Measurements from ENCODE around the gene BANF2.

Gene BANF2

GRCh38 chr20:17750722-17751045, 50.9 kb downstream of the BANF2 start:
- TF ChIP-seq ZNF384 (IDR thresholded peaks at IDR 0.05) (no peak), ELF4 (IDR thresholded peaks at IDR 0.05) (no peak), BHLHE40 (IDR thresholded peaks at IDR 0.05; ENCODE audit: borderline replicate concordance) (no peak), FOXM1 (IDR thresholded peaks at IDR 0.05; ENCODE audit: borderline replicate concordance) (no peak), TARDBP (IDR thresholded peaks at IDR 0.05) (no peak), FOXA1 (IDR thresholded peaks at IDR 0.05) (no peak), LEF1 (IDR thresholded peaks at IDR 0.05; ENCODE audit: borderline replicate concordance) (no peak), FOXK2 (IDR thresholded peaks at IDR 0.05) (no peak), NFRKB (IDR thresholded peaks at IDR 0.05) (no peak), ARNT (IDR thresholded peaks at IDR 0.05) (no peak), HDGF (IDR thresholded peaks at IDR 0.05; ENCODE audit: borderline replicate concordance) (no peak), SP1 (IDR thresholded peaks at IDR 0.05) (no peak), SUZ12 (IDR thresholded peaks at IDR 0.05) (no peak)
- TF ChIP-seq, protein P1, sequence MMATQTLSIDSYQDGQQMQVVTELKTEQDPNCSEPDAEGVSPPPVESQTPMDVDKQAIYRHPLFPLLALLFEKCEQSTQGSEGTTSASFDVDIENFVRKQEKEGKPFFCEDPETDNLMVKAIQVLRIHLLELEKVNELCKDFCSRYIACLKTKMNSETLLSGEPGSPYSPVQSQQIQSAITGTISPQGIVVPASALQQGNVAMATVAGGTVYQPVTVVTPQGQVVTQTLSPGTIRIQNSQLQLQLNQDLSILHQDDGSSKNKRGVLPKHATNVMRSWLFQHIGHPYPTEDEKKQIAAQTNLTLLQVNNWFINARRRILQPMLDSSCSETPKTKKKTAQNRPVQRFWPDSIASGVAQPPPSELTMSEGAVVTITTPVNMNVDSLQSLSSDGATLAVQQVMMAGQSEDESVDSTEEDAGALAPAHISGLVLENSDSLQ (IDR thresholded peaks at IDR 0.05): no peak
- no peak for DNase-seq (ENCODE audit: extremely low spot score)
- ChIA-PET POLR2A (no interaction called here), CTCF (no interaction called here)

GRCh38 chr20:17751640-17752039, 51.9 kb downstream of the BANF2 start:
- ChIA-PET CTCF (no interaction called here), POLR2A (no interaction called here)
- no peak for TF ChIP-seq LEF1 (IDR thresholded peaks at IDR 0.05; ENCODE audit: borderline replicate concordance)
- TF ChIP-seq ELF4 (IDR thresholded peaks at IDR 0.05): no peak
- no peak for TF ChIP-seq SP1 (IDR thresholded peaks at IDR 0.05)
- no peak for TF ChIP-seq FOXA1 (IDR thresholded peaks at IDR 0.05)
- no peak for TF ChIP-seq ZNF384 (IDR thresholded peaks at IDR 0.05)
- no peak for TF ChIP-seq TARDBP (IDR thresholded peaks at IDR 0.05)
- no peak for TF ChIP-seq FOXK2 (IDR thresholded peaks at IDR 0.05)
- no peak for TF ChIP-seq FOXM1 (IDR thresholded peaks at IDR 0.05; ENCODE audit: borderline replicate concordance)
- TF ChIP-seq NFRKB (IDR thresholded peaks at IDR 0.05): no peak
- no peak for TF ChIP-seq SUZ12 (IDR thresholded peaks at IDR 0.05)
- no peak for TF ChIP-seq CTBP1 (IDR thresholded peaks at IDR 0.05; ENCODE audit: borderline replicate concordance)
- no peak for TF ChIP-seq BHLHE40 (IDR thresholded peaks at IDR 0.05; ENCODE audit: borderline replicate concordance)
- no peak for TF ChIP-seq L3MBTL2 (conservative IDR thresholded peaks at IDR 0.05)
- TF ChIP-seq ARNT (IDR thresholded peaks at IDR 0.05): no peak
- TF ChIP-seq HDGF (IDR thresholded peaks at IDR 0.05; ENCODE audit: borderline replicate concordance): no peak
- TF ChIP-seq, protein P1 (IDR thresholded peaks at IDR 0.05): no peak
- DNase-seq (ENCODE audit: extremely low spot score): no peak

GRCh38 chr20:17752459-17752858, 52.7 kb downstream of the BANF2 start:
- TF ChIP-seq, protein P1 (IDR thresholded peaks at IDR 0.05): no peak
- no peak for TF ChIP-seq SUZ12 (IDR thresholded peaks at IDR 0.05)
- TF ChIP-seq L3MBTL2 (conservative IDR thresholded peaks at IDR 0.05): no peak
- no peak for TF ChIP-seq HDGF (IDR thresholded peaks at IDR 0.05; ENCODE audit: borderline replicate concordance)
- TF ChIP-seq NFRKB (IDR thresholded peaks at IDR 0.05): no peak
- no peak for TF ChIP-seq SP1 (IDR thresholded peaks at IDR 0.05)
- no peak for TF ChIP-seq ZNF384 (IDR thresholded peaks at IDR 0.05)
- TF ChIP-seq CTBP1 (IDR thresholded peaks at IDR 0.05; ENCODE audit: borderline replicate concordance): no peak
- TF ChIP-seq ELF4 (IDR thresholded peaks at IDR 0.05): no peak
- no peak for TF ChIP-seq FOXK2 (IDR thresholded peaks at IDR 0.05)
- no peak for TF ChIP-seq BHLHE40 (IDR thresholded peaks at IDR 0.05; ENCODE audit: borderline replicate concordance)
- TF ChIP-seq LEF1 (IDR thresholded peaks at IDR 0.05; ENCODE audit: borderline replicate concordance): no peak
- TF ChIP-seq TARDBP (IDR thresholded peaks at IDR 0.05): no peak
- no peak for TF ChIP-seq FOXA1 (IDR thresholded peaks at IDR 0.05)
- no peak for TF ChIP-seq FOXM1 (IDR thresholded peaks at IDR 0.05; ENCODE audit: borderline replicate concordance)
- TF ChIP-seq ARNT (IDR thresholded peaks at IDR 0.05): no peak
- ChIA-PET POLR2A (no interaction called here), CTCF (no interaction called here)
- no peak for DNase-seq (ENCODE audit: extremely low spot score)

- no peak for DNase-seq (ENCODE audit: extremely low spot score)
- TF ChIP-seq ZNF384 (IDR thresholded peaks at IDR 0.05) (no peak), L3MBTL2 (conservative IDR thresholded peaks at IDR 0.05) (no peak), LEF1 (IDR thresholded peaks at IDR 0.05; ENCODE audit: borderline replicate concordance) (no peak), TARDBP (IDR thresholded peaks at IDR 0.05) (no peak), NFRKB (IDR thresholded peaks at IDR 0.05) (no peak), HDGF (IDR thresholded peaks at IDR 0.05; ENCODE audit: borderline replicate concordance) (no peak), BHLHE40 (IDR thresholded peaks at IDR 0.05; ENCODE audit: borderline replicate concordance) (no peak), SP1 (IDR thresholded peaks at IDR 0.05) (no peak), FOXA1 (IDR thresholded peaks at IDR 0.05) (no peak), FOXK2 (IDR thresholded peaks at IDR 0.05) (no peak)
- TF ChIP-seq, protein P1 (IDR thresholded peaks at IDR 0.05): no peak
- ChIA-PET CTCF (no interaction called here), POLR2A (no interaction called here)
These were observed 53.8 kb downstream of the BANF2 start for GRCh38 chr20:17753516-17753915.

DNA sequence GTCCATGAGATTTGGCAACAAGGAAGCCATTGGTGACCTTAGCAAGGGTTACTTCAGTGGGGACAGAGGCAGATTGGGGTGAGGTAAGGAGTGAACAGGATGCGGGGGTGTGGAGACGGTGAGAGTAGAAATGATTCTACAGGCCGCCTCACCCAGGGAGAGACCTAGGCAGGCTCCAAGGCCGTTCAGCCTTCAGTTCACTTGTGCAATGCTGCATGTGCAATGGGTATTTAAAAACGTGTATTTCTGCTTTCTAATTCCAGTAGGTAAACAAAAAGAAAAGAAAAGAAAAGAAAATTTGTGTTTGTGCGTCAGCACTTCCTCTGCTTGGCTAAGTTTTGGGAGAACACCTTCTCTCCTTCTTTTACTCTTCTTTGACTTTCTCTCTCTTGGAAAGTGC, 56.8 kb downstream of the BANF2 start:
- no peak for TF ChIP-seq FOXA1 (IDR thresholded peaks at IDR 0.05)
- TF ChIP-seq HDGF (IDR thresholded peaks at IDR 0.05; ENCODE audit: borderline replicate concordance): no peak
- TF ChIP-seq ZNF384 (IDR thresholded peaks at IDR 0.05): no peak
- no peak for TF ChIP-seq FOXK2 (IDR thresholded peaks at IDR 0.05)
- no peak for TF ChIP-seq L3MBTL2 (conservative IDR thresholded peaks at IDR 0.05)
- no peak for TF ChIP-seq SP1 (IDR thresholded peaks at IDR 0.05)
- no peak for TF ChIP-seq BHLHE40 (IDR thresholded peaks at IDR 0.05; ENCODE audit: borderline replicate concordance)
- TF ChIP-seq, protein P1 (IDR thresholded peaks at IDR 0.05): no peak
- TF ChIP-seq ARNT (IDR thresholded peaks at IDR 0.05): no peak
- no peak for TF ChIP-seq CTBP1 (IDR thresholded peaks at IDR 0.05; ENCODE audit: borderline replicate concordance)
- no peak for TF ChIP-seq SUZ12 (IDR thresholded peaks at IDR 0.05)
- no peak for TF ChIP-seq LEF1 (IDR thresholded peaks at IDR 0.05; ENCODE audit: borderline replicate concordance)
- TF ChIP-seq TARDBP (IDR thresholded peaks at IDR 0.05): no peak
- no peak for TF ChIP-seq ELF4 (IDR thresholded peaks at IDR 0.05)
- TF ChIP-seq NFRKB (IDR thresholded peaks at IDR 0.05): no peak
- CTCF ChIA-PET: no interaction called here
- no peak for DNase-seq (ENCODE audit: extremely low spot score)
- POLR2A ChIA-PET: no interaction called here
